Measurements from ENCODE around the gene GALNT4. TPM values are rescaled to one million over a fixed set of nuclear protein-coding genes. Genes with fewer than 3 reads are reported as not detected.

The GALNT4 gene
- 1 to 10 TPM; 2.5 to 6.2 (median 4.1) TPM for total RNA-seq
- long read RNA-seq, result 0 reads

DNA sequence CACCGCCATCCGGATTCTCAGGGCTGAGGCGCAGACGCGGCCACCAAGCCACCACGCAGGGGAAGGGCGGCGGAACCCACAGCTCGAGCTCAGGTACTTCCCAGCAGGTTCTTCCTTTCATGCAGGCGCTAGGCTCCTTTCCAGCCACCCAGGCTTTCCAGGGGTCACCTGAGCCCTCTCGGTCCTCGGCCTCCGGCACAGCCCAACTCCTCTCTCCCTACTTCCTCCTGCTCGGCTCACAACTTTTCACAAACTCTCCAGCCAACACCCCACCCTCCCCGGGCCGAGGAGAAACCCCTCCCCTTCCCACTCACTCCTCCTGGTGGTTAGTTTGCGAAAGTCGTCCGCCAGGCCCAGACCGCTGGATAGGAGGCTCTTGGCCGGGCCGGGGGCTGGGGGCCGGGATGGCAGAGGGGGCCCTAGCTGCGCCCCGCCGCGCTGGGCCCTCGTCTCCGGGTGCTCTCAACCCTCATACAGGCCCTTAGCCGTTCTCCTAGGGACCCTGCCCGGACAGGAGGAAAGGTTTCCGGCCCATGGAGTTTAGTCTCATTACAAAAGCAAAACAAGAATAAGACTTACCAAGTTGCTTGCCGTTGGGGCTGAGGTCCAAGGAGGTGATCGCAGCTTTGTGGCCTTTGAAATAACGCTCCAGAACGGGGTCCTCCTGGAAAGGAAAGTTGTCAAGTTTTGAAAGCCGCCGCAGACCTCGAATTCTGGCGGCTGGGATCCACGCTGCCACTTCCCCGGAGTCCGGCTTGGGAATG is at the start of gene GALNT4:
Gene GALNT4 (minus strand): TSS at position 256 of the 764 bp plus-strand sequence. CDS start 247 bp downstream, at position 9.
- Histone ChIP-seq H3K9me3 (no peaks in the 10 kb centered on the region), H3K36me3 (no peaks in the 10 kb centered on the region), H3K4me1 (peaks cover 0 to 31% (median 12%) of the 10 kb centered on the region in 4 donors), H3K4me3 (peak within 1 kb of the TSS; percentile 87 to 95 (median 89)), H3K27ac (peak within 1 kb of the TSS; percentile 81 to 91 (median 82)), H3K27me3 (no peaks in the 10 kb centered on the region)
- WGBS (ENCODE audit: insufficient coverage, low coverage, low lambda C conversion rate, missing lambda C conversion rate), result 0% methylated on average over 22 of the region's 43 CpGs
- intact Hi-C loops (cut with DNase I), result loop anchor here in 1 of 2 donors (10.0 kb wide), 1 partner anchor 50 kb away; no protein-coding TSS in a partner anchor
- TF ChIP-seq, protein P1, sequence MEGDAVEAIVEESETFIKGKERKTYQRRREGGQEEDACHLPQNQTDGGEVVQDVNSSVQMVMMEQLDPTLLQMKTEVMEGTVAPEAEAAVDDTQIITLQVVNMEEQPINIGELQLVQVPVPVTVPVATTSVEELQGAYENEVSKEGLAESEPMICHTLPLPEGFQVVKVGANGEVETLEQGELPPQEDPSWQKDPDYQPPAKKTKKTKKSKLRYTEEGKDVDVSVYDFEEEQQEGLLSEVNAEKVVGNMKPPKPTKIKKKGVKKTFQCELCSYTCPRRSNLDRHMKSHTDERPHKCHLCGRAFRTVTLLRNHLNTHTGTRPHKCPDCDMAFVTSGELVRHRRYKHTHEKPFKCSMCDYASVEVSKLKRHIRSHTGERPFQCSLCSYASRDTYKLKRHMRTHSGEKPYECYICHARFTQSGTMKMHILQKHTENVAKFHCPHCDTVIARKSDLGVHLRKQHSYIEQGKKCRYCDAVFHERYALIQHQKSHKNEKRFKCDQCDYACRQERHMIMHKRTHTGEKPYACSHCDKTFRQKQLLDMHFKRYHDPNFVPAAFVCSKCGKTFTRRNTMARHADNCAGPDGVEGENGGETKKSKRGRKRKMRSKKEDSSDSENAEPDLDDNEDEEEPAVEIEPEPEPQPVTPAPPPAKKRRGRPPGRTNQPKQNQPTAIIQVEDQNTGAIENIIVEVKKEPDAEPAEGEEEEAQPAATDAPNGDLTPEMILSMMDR (IDR thresholded peaks at IDR 0.05), result peak; percentile 57 to 71 (median 58)
- peak; percentile 68 for TF ChIP-seq POLR2A (IDR thresholded peaks at IDR 0.05)
- peak; percentile 88 to 93 (median 90) for ATAC-seq
- peak; percentile 90 to 93 (median 92) for DNase-seq

DNA sequence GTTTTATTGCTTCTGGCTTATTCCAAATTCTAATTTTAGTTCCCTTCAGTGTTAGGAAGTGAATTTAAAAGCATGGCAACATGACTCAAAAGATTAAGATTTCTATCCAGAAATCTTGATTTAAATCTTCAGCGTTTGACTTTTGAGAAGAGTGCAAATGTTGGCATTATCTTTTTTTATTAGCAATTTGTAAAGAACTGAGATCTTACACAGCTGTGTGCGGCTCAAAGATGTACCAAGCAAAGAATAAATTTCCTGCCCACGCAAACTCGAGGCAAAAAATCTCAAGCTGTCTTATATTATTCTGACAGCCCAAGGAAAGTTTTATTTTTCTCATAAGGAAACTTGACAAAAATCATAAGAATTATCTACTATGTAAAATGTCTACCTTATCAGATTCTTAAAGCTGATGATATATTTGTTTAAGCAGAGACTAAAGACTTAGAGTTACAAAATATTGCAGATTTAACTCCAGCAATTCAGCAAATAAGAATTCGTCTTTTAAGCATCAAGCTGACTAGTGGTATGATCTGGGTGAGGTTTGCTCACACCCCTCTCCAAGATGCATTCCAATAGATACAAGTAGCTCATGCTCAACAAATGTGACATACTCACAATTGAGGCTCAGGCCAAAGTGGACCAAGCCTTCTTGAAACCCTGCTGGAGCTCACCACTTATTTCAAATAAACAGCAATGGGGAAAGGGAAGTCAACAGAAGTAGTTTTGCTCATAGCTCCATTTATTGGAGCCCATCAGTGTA is 48.6 kb upstream of the GALNT4 start:
- ATAC-seq, result no peak
- TF ChIP-seq, protein P1 (IDR thresholded peaks at IDR 0.05), result no peak
- TF ChIP-seq POLR2A (IDR thresholded peaks at IDR 0.05), result no peak
- Histone ChIP-seq H3K27me3 (no peaks in the 10 kb centered on the region), H3K4me3 (no peak overlapping the region), H3K4me1 (no peaks in the 10 kb centered on the region), H3K9me3 (no peaks in the 10 kb centered on the region), H3K36me3 (no peaks in the 10 kb centered on the region), H3K27ac (no peak overlapping the region)
- WGBS (ENCODE audit: insufficient coverage, low coverage, low lambda C conversion rate, missing lambda C conversion rate), result 89% methylated on average over 5 of the region's 5 CpGs
- DNase-seq, result no peak
- intact Hi-C loops (cut with DNase I), result no loop called here

DNA sequence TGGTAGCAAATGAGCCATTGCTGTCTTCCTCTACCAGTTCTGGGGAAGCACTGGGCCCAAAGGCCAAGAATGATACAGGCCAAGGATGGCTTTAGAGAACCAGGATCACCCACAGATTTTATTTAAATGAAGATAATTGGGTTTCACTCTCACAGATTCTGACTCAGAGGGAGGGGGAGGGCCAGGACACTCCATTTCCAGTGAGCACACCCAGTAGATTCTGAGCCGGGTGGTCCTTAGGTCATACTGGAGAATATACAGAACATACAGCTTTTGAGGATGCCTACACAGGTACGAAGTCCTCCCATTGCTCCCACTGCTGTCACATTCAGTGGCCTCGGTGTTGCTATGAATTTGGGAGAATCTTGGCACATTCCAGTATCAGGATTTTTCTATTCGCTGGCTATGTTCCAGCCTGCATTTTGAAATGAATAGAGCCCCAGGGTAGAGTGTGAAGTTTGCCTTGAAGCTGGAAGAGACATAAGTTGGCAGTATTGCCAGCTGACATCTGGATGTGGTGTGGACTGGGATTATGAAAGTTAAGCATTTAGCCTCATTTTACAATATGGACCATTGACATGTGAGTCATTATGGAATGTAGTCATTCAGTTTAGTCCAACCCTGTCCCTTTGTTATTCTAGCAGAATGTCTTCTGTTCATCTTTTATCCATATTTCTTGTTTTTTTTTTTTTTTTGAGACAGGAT is 47.0 kb upstream of the GALNT4 start:
- Histone ChIP-seq H3K9me3 (no peaks in the 10 kb centered on the region), H3K27ac (no peak overlapping the region), H3K4me3 (no peak overlapping the region), H3K4me1 (no peaks in the 10 kb centered on the region), H3K27me3 (no peaks in the 10 kb centered on the region), H3K36me3 (no peaks in the 10 kb centered on the region)
- 100% methylated on average over 1 of the region's 4 CpGs for WGBS (ENCODE audit: insufficient coverage, low coverage, low lambda C conversion rate, missing lambda C conversion rate)
- TF ChIP-seq, protein P1 (IDR thresholded peaks at IDR 0.05), result no peak
- TF ChIP-seq POLR2A (IDR thresholded peaks at IDR 0.05), result no peak
- ATAC-seq (no peak), DNase-seq (no peak)
- intact Hi-C loops (cut with DNase I), result no loop called here

DNA sequence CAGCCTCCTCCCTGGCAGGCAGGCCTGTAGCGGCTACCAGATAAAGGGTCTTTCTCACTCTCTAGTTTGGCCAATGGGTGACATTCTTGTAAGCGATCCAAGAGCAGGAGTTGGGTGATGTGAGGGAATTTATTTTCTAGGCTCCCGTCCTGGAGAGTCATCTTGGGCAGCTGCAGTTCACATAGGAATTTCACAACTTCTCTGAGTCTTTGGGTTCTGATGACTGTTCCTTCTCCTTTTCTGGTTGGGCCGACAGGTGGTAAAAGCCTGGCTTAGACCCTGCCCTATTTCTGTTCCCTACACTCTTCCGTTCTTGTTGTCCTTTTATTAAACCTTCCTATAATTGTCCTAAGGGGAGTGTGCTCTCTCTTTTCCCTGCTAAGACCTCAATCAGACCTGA is 43.9 kb upstream of the GALNT4 start:
- no peaks in the 10 kb centered on the region for H3K27me3 ChIP-seq
- intact Hi-C loops (cut with DNase I), result no loop called here
- ATAC-seq, result no peak
- no peak overlapping the region for H3K27ac ChIP-seq
- H3K9me3 ChIP-seq, result no peaks in the 10 kb centered on the region
- H3K4me1 ChIP-seq, result no peaks in the 10 kb centered on the region
- WGBS (ENCODE audit: insufficient coverage, low coverage, low lambda C conversion rate, missing lambda C conversion rate), result no CpG with 5 or more reads among the region's 5 CpGs
- no peak for TF ChIP-seq POLR2A (IDR thresholded peaks at IDR 0.05)
- TF ChIP-seq, protein P1 (IDR thresholded peaks at IDR 0.05), result no peak
- H3K36me3 ChIP-seq, result no peaks in the 10 kb centered on the region
- H3K4me3 ChIP-seq, result no peak overlapping the region
- DNase-seq, result no peak

Measured in right lobe of liver (tissue), 6 donors.